Epithelial cell of esophagus (primary cell): ENCODE results near the gene RAX2.

Experiments
- DNase-seq: peaks from one replicate; pipeline ENCODE4 v3.0.0; 2010; ENCODE audit warnings: low read depth
- H3K4me3 ChIP-seq: 2 replicates; pipeline ENCODE4 v1.5.1; 2011; ENCODE audit warnings: mild to moderate bottlenecking, low read length, control low read depth
- CTCF ChIP-seq: IDR thresholded peaks from 2 replicates; pipeline ENCODE4 v1.5.1; 2011; ENCODE audit warnings: low read depth, mild to moderate bottlenecking, low read length, control low read depth, inconsistent platforms; ENCODE audit not compliant: insufficient read depth; ENCODE audit errors: missing control alignments

Gene RAX2

GRCh38 chr19:3807574-3808354 is 35.7 kb upstream of the RAX2 start:
- no peak for TF ChIP-seq CTCF
- no peak for DNase-seq
- H3K4me3 ChIP-seq = no peak overlapping the region

DNA sequence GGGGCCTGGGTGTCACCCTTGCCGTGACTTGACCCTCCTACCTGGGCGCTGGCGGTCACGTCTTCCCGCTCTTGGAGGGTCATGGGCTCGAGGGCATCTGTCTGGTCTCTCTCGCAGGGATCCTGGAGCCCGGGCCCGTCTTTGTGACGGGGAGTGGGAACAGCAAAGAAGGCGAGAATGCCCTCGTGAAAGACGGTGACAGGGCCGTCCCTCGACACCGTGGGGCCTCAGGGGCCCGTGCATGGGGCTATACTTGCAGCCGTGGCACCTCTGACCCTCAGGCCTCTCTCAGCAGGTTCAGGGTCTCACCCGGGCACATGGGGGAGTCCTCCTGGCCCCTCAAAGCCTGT is 35.1 kb upstream of the RAX2 start:
- no peak overlapping the region for H3K4me3 ChIP-seq
- DNase-seq = no peak
- no peak for TF ChIP-seq CTCF

DNA sequence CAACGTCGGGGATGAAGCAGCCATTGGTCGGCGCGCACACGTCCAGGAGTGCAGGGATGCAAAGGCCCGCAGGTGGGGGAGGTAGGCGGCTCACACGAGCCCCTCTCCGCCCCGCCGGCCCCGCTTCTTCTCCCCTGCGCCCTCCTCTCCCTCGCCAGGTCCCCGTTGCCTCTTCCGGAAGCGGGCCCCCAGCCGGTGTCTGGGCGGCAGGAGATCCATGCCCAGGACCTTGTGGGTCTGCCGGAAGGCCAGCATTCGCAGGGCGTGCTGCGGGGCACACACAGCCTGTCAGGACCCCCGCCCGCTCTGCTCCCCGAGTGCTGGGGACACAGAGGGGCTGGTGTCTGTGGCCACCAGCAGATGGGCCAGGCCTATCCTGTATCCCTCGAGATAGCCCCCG is 33.8 kb upstream of the RAX2 start:
- no peak for DNase-seq
- no peak for TF ChIP-seq CTCF
- H3K4me3 ChIP-seq = no peak overlapping the region

- no peak for DNase-seq
- no peak overlapping the region for H3K4me3 ChIP-seq
- TF ChIP-seq CTCF = no peak
These were observed 32.4 kb upstream of the RAX2 start for GRCh38 chr19:3804429-3804828.

DNA sequence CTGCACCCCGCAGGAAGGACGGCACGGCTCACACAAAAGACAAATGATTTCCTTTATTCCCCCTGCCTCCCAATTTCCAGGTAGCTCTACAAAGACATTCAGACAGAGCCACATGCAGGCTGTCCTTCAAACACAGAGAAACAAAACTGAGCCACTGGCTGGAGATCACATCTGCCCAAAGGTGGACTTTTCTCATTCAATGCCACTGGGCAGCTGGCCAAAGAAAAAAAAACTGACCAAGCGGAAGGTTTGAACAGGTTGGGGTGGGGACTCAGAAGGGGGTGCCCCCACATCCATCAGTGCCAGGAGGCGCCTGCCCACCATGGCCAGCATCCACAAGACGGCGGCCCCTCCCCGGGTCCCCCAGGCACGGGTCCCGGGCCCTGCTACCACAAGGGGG is 32.0 kb upstream of the RAX2 start:
- H3K4me3 ChIP-seq = no peak overlapping the region
- TF ChIP-seq CTCF = no peak
- DNase-seq = no peak

GRCh38 chr19:3803114-3803888 is 31.3 kb upstream of the RAX2 start:
- no peak for DNase-seq
- TF ChIP-seq CTCF = no peak
- no peak overlapping the region for H3K4me3 ChIP-seq
